ENCODE data around the gene NUP210. TPM values are rescaled to one million over a fixed set of nuclear protein-coding genes. Genes with fewer than 3 reads are reported as not detected.

NUP210 gene
- total and polyA plus RNA-seq, 2 of the 13 experiments (the other 11 are each of a cell fraction or from before 2014, with no cell fraction given), result 31.6 to 35.2 TPM

DNA sequence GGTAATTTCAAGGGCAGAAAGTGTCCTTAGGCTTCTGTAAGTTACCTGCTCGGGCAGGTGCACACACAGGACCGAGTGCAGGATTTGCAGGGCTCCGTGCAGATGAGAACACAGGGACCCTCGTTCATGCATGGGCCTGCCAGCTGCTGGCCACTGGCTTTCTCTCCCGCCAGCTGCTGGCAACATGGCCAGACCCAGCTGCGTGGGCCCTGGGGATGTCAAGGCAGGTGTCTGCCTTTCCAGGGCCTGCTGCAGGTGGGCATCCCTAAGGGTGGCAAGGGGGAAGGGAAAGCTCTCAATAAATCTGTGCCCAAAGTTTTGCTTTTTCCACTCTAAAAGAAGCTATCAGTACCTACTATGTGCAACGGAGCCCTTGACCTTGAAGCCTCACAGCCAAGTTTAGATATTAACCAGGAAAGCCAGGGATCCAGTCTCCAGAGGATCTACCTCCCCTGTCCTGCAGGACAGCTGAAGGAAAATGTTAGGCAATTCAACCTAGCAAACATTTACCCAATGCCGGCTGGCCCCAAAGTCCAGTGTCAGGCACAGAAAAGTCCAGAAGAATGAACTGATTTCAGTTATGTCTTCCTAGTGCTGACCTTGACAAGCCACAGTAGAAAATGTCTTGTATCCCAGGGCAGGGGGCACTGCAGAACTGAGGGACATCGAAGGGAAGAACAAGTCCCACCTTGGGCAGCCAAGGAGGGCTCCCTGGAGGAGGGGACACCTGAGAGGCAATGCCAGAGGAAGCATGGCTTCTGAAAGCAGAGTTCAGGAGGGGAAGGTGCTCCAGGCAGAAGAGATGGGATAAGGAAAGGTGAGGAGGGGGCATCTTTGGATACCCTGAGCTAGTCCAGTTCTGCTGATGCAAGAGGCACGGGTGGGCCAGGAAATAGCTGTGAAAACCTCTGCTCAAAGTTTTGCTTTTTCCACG, 26.4 kb downstream of the NUP210 start (continued):
- no peak for TF ChIP-seq TMF1 (CRISPR knock-in tag; IDR thresholded peaks at IDR 0.05; ENCODE audit: low read depth)
- peak; percentile 62 for TF ChIP-seq FOXA3 (CRISPR knock-in tag; IDR thresholded peaks at IDR 0.05)
- peak; percentile 55; the same call in 1 of the 2 replicates for TF ChIP-seq ZGPAT (CRISPR knock-in tag; IDR thresholded peaks at IDR 0.05)
- no peak for TF ChIP-seq SOX13 (IDR thresholded peaks at IDR 0.05)
- TF ChIP-seq SOX13 (CRISPR knock-in tag; conservative IDR thresholded peaks at IDR 0.05 in 1 of 2, IDR thresholded peaks at IDR 0.05 in 1 of 2), result peak in 1 of 2 experiments; percentile 65; a peak in 1 of 4 replicates
- TF ChIP-seq ZNF496 (CRISPR knock-in tag; IDR thresholded peaks at IDR 0.05; ENCODE audit: insufficient replicate concordance), result no peak
- TF ChIP-seq ARNT2 (CRISPR knock-in tag; IDR thresholded peaks at IDR 0.05; ENCODE audit: low read depth), result no peak
- 0 out of 2 replicates have a peak, but pooled peaks have one; percentile 33 for TF ChIP-seq GATAD1 (CRISPR knock-in tag; IDR thresholded peaks at IDR 0.05)
- no peak for TF ChIP-seq DNMT1 (CRISPR knock-in tag; IDR thresholded peaks at IDR 0.05)
- peak; percentile 84; the same call in 1 of the 2 replicates for TF ChIP-seq ZNF350 (CRISPR knock-in tag; IDR thresholded peaks at IDR 0.05; ENCODE audit: borderline replicate concordance, low read depth)
- TF ChIP-seq HDAC1 (CRISPR knock-in tag; IDR thresholded peaks at IDR 0.05), result peak; percentile 72; the same call in 1 of the 2 replicates
- peak; percentile 50 for TF ChIP-seq CTCF (CRISPR knock-in tag; IDR thresholded peaks at IDR 0.05)
- TF ChIP-seq DZIP1 (CRISPR knock-in tag; IDR thresholded peaks at IDR 0.05), result no peak
- 0 out of 2 replicates have a peak, but pooled peaks have one; percentile 30 for TF ChIP-seq ZC3H13 (CRISPR knock-in tag; IDR thresholded peaks at IDR 0.05)
- no peak for TF ChIP-seq ZNF251 (CRISPR knock-in tag; IDR thresholded peaks at IDR 0.05)
- no peak for TF ChIP-seq NONO (IDR thresholded peaks at IDR 0.05)
- TF ChIP-seq NONO (CRISPR knock-in tag; conservative IDR thresholded peaks at IDR 0.05), result peak; percentile 76
- TF ChIP-seq ZNF264 (CRISPR knock-in tag; IDR thresholded peaks at IDR 0.05), result peak; percentile 52; the same call in 1 of the 2 replicates
- TF ChIP-seq, protein P1, sequence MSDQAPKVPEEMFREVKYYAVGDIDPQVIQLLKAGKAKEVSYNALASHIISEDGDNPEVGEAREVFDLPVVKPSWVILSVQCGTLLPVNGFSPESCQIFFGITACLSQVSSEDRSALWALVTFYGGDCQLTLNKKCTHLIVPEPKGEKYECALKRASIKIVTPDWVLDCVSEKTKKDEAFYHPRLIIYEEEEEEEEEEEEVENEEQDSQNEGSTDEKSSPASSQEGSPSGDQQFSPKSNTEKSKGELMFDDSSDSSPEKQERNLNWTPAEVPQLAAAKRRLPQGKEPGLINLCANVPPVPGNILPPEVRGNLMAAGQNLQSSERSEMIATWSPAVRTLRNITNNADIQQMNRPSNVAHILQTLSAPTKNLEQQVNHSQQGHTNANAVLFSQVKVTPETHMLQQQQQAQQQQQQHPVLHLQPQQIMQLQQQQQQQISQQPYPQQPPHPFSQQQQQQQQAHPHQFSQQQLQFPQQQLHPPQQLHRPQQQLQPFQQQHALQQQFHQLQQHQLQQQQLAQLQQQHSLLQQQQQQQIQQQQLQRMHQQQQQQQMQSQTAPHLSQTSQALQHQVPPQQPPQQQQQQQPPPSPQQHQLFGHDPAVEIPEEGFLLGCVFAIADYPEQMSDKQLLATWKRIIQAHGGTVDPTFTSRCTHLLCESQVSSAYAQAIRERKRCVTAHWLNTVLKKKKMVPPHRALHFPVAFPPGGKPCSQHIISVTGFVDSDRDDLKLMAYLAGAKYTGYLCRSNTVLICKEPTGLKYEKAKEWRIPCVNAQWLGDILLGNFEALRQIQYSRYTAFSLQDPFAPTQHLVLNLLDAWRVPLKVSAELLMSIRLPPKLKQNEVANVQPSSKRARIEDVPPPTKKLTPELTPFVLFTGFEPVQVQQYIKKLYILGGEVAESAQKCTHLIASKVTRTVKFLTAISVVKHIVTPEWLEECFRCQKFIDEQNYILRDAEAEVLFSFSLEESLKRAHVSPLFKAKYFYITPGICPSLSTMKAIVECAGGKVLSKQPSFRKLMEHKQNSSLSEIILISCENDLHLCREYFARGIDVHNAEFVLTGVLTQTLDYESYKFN (CRISPR knock-in tag; conservative IDR thresholded peaks at IDR 0.05), result peak; percentile 95

Data from HepG2 (cell line).